C4-2B (cell line): ENCODE data around the gene C6orf141.

ENCODE experiments used
- ZFX ChIP-seq: fragments of 450-650 bp; IDR thresholded peaks from 2 replicates; pipeline ENCODE4 v1.6.1; 2017
- TF ChIP-seq, protein P1 (sequence below): fragments of 450-650 bp; conservative IDR thresholded peaks from 2 replicates; pipeline ENCODE4 v1.5.1; 2017; ENCODE audit warnings: mild to moderate bottlenecking

DNA sequence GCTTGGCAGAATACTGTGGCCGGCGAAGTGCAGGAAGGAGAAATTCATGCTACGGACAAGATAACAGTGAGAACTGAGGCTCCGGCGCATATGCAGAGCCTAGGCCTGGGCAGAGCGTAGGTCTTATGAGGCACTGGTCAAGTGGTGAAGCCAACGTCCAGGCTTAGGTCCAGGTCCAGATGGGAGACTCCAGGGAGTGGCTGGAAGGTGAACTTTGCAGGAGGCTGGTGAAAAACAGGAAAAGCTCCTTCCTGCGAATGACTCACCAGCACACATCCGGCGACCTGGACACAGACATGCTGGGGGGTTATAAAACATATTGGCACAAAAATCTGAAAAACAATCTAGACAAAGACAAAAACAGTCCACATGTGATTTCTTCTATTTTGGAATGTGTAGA is 15.4 kb downstream of the C6orf141 start:
- TF ChIP-seq, protein P1, sequence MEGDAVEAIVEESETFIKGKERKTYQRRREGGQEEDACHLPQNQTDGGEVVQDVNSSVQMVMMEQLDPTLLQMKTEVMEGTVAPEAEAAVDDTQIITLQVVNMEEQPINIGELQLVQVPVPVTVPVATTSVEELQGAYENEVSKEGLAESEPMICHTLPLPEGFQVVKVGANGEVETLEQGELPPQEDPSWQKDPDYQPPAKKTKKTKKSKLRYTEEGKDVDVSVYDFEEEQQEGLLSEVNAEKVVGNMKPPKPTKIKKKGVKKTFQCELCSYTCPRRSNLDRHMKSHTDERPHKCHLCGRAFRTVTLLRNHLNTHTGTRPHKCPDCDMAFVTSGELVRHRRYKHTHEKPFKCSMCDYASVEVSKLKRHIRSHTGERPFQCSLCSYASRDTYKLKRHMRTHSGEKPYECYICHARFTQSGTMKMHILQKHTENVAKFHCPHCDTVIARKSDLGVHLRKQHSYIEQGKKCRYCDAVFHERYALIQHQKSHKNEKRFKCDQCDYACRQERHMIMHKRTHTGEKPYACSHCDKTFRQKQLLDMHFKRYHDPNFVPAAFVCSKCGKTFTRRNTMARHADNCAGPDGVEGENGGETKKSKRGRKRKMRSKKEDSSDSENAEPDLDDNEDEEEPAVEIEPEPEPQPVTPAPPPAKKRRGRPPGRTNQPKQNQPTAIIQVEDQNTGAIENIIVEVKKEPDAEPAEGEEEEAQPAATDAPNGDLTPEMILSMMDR, result no peak
- no peak for TF ChIP-seq ZFX
